Mesendoderm (in vitro differentiated cells): ENCODE results near the gene GAA.

Experiments used
- DNase-seq: peaks from one replicate; pipeline ENCODE4 v3.0.0; 2013
- H2AK5ac ChIP-seq: 2 replicates; pipeline ENCODE4 v1.6.1; 2013; ENCODE audit warnings: low read length, inconsistent platforms
- H2BK120ac ChIP-seq: 2 replicates; pipeline ENCODE4 v1.6.1; 2013; ENCODE audit warnings: low read depth, mild to moderate bottlenecking, low read length, moderate library complexity, mixed read lengths
- H2BK15ac ChIP-seq: replicated peaks from 2 replicates; pipeline ENCODE4 v1.6.1; 2013; ENCODE audit warnings: low read depth, mild to moderate bottlenecking, moderate library complexity
- H2BK5ac ChIP-seq: 2 replicates; pipeline ENCODE4 v1.6.1; 2013; ENCODE audit warnings: low read length, inconsistent platforms
- H3K18ac ChIP-seq: 2 replicates; pipeline ENCODE4 v1.6.1; 2013; ENCODE audit warnings: mild to moderate bottlenecking, low read length, mixed read lengths
- H3K23ac ChIP-seq: one replicate; pipeline ENCODE4 v1.6.1; 2013; ENCODE audit warnings: low read length
- H3K27ac ChIP-seq: 2 replicates; pipeline ENCODE4 v1.5.1; 2013; ENCODE audit warnings: low read depth, mild to moderate bottlenecking, inconsistent platforms, low read length, moderate library complexity
- H3K27me3 ChIP-seq: 2 replicates; pipeline ENCODE4 v1.6.1; 2013; ENCODE audit warnings: low read length, control low read depth, mild to moderate bottlenecking, inconsistent platforms; ENCODE audit not compliant: insufficient read depth, poor library complexity
- H3K36me3 ChIP-seq: 2 replicates; pipeline ENCODE4 v1.6.1; 2013; ENCODE audit warnings: low read length, inconsistent platforms; ENCODE audit not compliant: control insufficient read depth, insufficient read depth
- H3K4ac ChIP-seq: one replicate; pipeline ENCODE4 v1.6.1; 2013; ENCODE audit warnings: low read depth, mild to moderate bottlenecking, low read length, moderate library complexity
- H3K4me1 ChIP-seq: 2 replicates; pipeline ENCODE4 v1.6.1; 2013; ENCODE audit warnings: low read depth, low read length, inconsistent platforms; ENCODE audit not compliant: control insufficient read depth
- H3K4me2 ChIP-seq: 2 replicates; pipeline ENCODE4 v1.6.1; 2013; ENCODE audit warnings: low read length
- H3K4me3 ChIP-seq: 2 replicates; pipeline ENCODE4 v1.5.1; 2013; ENCODE audit warnings: mild to moderate bottlenecking, low read length
- H3K56ac ChIP-seq: one replicate; pipeline ENCODE4 v1.6.1; 2013; ENCODE audit warnings: low read length
- H3K79me1 ChIP-seq: 2 replicates; pipeline ENCODE4 v1.6.1; 2013; ENCODE audit warnings: low read length, inconsistent platforms
- H3K79me2 ChIP-seq: 2 replicates; pipeline ENCODE4 v1.6.1; 2013; ENCODE audit warnings: mild to moderate bottlenecking, low read length; ENCODE audit not compliant: control insufficient read depth, insufficient read depth
- H3K9ac ChIP-seq: 2 replicates; pipeline ENCODE4 v1.6.1; 2013; ENCODE audit warnings: low read length, inconsistent platforms
- H4K5ac ChIP-seq: one replicate; pipeline ENCODE4 v1.6.1; 2013; ENCODE audit warnings: low read length
- H4K8ac ChIP-seq: one replicate; pipeline ENCODE4 v1.6.1; 2013; ENCODE audit warnings: low read depth, mild to moderate bottlenecking, control low read depth, low read length, moderate library complexity
- WGBS: extraction: QIAGEN DNeasy Blood & Tissue Kit; methylation state at CpG from one replicate; pipeline ENCODE4 v1.1.7; 2013; ENCODE audit warnings: low lambda C conversion rate, missing lambda C conversion rate; ENCODE audit not compliant: insufficient coverage; ENCODE audit errors: extremely low coverage; 5-methylcytosine and 5-hydroxymethylcytosine counted together

GAA gene

GRCh38 chr17:80099291-80100034 lies 1.9 kb upstream of the GAA start:
- no CpG with 5 or more reads among the region's 27 CpGs for WGBS
- no peak for DNase-seq

DNA sequence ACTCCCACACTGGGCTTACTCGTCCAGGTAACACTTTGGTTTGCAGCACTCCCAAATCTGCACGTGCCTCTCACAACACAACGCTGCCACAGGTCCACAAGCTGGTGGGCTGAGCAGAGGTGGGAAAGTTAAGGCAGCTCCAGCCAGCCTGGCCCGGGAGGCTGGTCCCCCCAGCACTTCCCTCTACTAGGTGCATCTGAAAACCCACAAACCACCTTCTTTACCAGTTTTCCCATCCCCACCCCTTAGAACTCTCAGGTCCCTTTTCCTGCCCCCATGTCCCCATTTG lies 1.4 kb upstream of the GAA start:
- no peak overlapping the region for H3K27ac ChIP-seq
- no peaks in the 10 kb centered on the region for H3K27me3 ChIP-seq
- H4K8ac ChIP-seq, result no peak overlapping the region
- no peaks in the 10 kb centered on the region for H3K79me2 ChIP-seq
- no peak overlapping the region for H3K4me3 ChIP-seq
- no peak overlapping the region for H3K4ac ChIP-seq
- WGBS, result no CpG with 5 or more reads among the region's 4 CpGs
- H3K4me1 ChIP-seq, result no peaks in the 10 kb centered on the region
- no peak overlapping the region for H2BK5ac ChIP-seq
- H3K23ac ChIP-seq, result no peak overlapping the region
- no peak overlapping the region for H3K4me2 ChIP-seq
- H3K56ac ChIP-seq, result no peak overlapping the region
- no peak overlapping the region for H2BK120ac ChIP-seq
- no peaks in the 10 kb centered on the region for H3K79me1 ChIP-seq
- H3K18ac ChIP-seq, result no peak overlapping the region
- no peak overlapping the region for H4K5ac ChIP-seq
- H3K9ac ChIP-seq, result no peak overlapping the region
- no peak overlapping the region for H2BK15ac ChIP-seq
- no peaks in the 10 kb centered on the region for H3K36me3 ChIP-seq
- no peak for DNase-seq
- H2AK5ac ChIP-seq, result no peak overlapping the region

More at GRCh38 chr17:80099291-80100034, 1.9 kb upstream of the GAA start:
- Histone ChIP-seq H3K79me1 (no peaks in the 10 kb centered on the region), H3K27ac (no peak overlapping the region), H3K9ac (no peak overlapping the region), H3K36me3 (no peaks in the 10 kb centered on the region), H3K4me2 (no peak overlapping the region), H3K4ac (no peak overlapping the region), H2AK5ac (no peak overlapping the region), H2BK5ac (no peak overlapping the region), H3K56ac (no peak overlapping the region), H4K5ac (no peak overlapping the region), H2BK15ac (no peak overlapping the region), H3K79me2 (no peaks in the 10 kb centered on the region), H2BK120ac (no peak overlapping the region), H4K8ac (no peak overlapping the region), H3K27me3 (no peaks in the 10 kb centered on the region), H3K4me1 (no peaks in the 10 kb centered on the region), H3K23ac (no peak overlapping the region), H3K18ac (no peak overlapping the region), H3K4me3 (no peak overlapping the region)

DNA sequence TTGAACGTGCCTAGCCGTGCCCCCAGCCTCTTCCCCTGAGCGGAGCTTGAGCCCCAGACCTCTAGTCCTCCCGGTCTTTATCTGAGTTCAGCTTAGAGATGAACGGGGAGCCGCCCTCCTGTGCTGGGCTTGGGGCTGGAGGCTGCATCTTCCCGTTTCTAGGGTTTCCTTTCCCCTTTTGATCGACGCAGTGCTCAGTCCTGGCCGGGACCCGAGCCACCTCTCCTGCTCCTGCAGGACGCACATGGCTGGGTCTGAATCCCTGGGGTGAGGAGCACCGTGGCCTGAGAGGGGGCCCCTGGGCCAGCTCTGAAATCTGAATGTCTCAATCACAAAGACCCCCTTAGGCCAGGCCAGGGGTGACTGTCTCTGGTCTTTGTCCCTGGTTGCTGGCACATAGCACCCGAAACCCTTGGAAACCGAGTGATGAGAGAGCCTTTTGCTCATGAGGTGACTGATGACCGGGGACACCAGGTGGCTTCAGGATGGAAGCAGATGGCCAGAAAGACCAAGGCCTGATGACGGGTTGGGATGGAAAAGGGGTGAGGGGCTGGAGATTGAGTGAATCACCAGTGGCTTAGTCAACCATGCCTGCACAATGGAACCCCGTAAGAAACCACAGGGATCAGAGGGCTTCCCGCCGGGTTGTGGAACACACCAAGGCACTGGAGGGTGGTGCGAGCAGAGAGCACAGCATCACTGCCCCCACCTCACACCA lies 724 bp downstream of the GAA start:
- H2AK5ac ChIP-seq, result no peak overlapping the region
- H3K9ac ChIP-seq, result peak overlapping the region; percentile 73
- no CpG with 5 or more reads among the region's 21 CpGs for WGBS
- peak overlapping the region; percentile 90 for H3K56ac ChIP-seq
- no peaks in the 10 kb centered on the region for H3K36me3 ChIP-seq
- no peaks in the 10 kb centered on the region for H3K27me3 ChIP-seq
- no peak overlapping the region for H4K5ac ChIP-seq
- no peak overlapping the region for H2BK5ac ChIP-seq
- H3K4ac ChIP-seq, result no peak overlapping the region
- DNase-seq, result peak; percentile 34
- peak overlapping the region; percentile 65 for H3K18ac ChIP-seq
- H2BK15ac ChIP-seq, result no peak overlapping the region
- H3K4me2 ChIP-seq, result peak overlapping the region; percentile 85
- H3K4me3 ChIP-seq, result peak overlapping the region; percentile 53
- no peaks in the 10 kb centered on the region for H3K79me1 ChIP-seq
- H2BK120ac ChIP-seq, result no peak overlapping the region
- H3K27ac ChIP-seq, result no peak overlapping the region
- no peak overlapping the region for H4K8ac ChIP-seq
- H3K4me1 ChIP-seq, result no peaks in the 10 kb centered on the region
- H3K79me2 ChIP-seq, result no peaks in the 10 kb centered on the region
- no peak overlapping the region for H3K23ac ChIP-seq

- Histone ChIP-seq H2BK5ac (no peak overlapping the region), H3K79me1 (no peaks in the 10 kb centered on the region), H2AK5ac (no peak overlapping the region), H3K4me2 (no peak overlapping the region), H3K79me2 (no peaks in the 10 kb centered on the region), H3K9ac (no peak overlapping the region), H3K4me1 (no peaks in the 10 kb centered on the region), H4K5ac (no peak overlapping the region), H3K23ac (no peak overlapping the region), H2BK15ac (no peak overlapping the region), H3K4me3 (no peak overlapping the region), H3K4ac (no peak overlapping the region), H3K27ac (no peak overlapping the region), H3K36me3 (no peaks in the 10 kb centered on the region), H3K56ac (peak overlapping the region; percentile 90), H3K18ac (no peak overlapping the region), H2BK120ac (no peak overlapping the region), H4K8ac (no peak overlapping the region), H3K27me3 (no peaks in the 10 kb centered on the region)
- DNase-seq, result no peak
- WGBS, result no CpG with 5 or more reads among the region's 15 CpGs
Measured at GRCh38 chr17:80102664-80103448, 1.5 kb downstream of the GAA start.

GRCh38 chr17:80103449-80104085 lies 2.2 kb downstream of the GAA start:
- no peak overlapping the region for H3K23ac ChIP-seq
- no peak overlapping the region for H3K27ac ChIP-seq
- H3K36me3 ChIP-seq, result no peaks in the 10 kb centered on the region
- no peaks in the 10 kb centered on the region for H3K79me1 ChIP-seq
- WGBS, result no CpG with 5 or more reads among the region's 19 CpGs
- no peak overlapping the region for H3K18ac ChIP-seq
- no peak overlapping the region for H2BK120ac ChIP-seq
- no peak for DNase-seq
- H2BK5ac ChIP-seq, result no peak overlapping the region
- H2BK15ac ChIP-seq, result no peak overlapping the region
- no peak overlapping the region for H3K4ac ChIP-seq
- H3K79me2 ChIP-seq, result no peaks in the 10 kb centered on the region
- no peak overlapping the region for H2AK5ac ChIP-seq
- no peak overlapping the region for H4K5ac ChIP-seq
- H3K56ac ChIP-seq, result no peak overlapping the region
- H4K8ac ChIP-seq, result no peak overlapping the region
- H3K27me3 ChIP-seq, result no peaks in the 10 kb centered on the region
- no peaks in the 10 kb centered on the region for H3K4me1 ChIP-seq
- H3K9ac ChIP-seq, result no peak overlapping the region
- H3K4me3 ChIP-seq, result no peak overlapping the region
- no peak overlapping the region for H3K4me2 ChIP-seq
